Measurements from ENCODE around the gene HEPHL1. TPM values are rescaled to one million over a fixed set of nuclear protein-coding genes. Genes with fewer than 3 reads are reported as not detected.
A peak's percentile ranks its signal among the peaks of the same experiment; 100 is the strongest.
"Not testable (repeated sequence)": the region's sequence is repeated elsewhere in the genome, so short reads cannot be mapped to it uniquely, and the experiment has no call there.

HEPHL1 gene
- total RNA-seq, 1 donor from 2014 or later, result not detected

DNA sequence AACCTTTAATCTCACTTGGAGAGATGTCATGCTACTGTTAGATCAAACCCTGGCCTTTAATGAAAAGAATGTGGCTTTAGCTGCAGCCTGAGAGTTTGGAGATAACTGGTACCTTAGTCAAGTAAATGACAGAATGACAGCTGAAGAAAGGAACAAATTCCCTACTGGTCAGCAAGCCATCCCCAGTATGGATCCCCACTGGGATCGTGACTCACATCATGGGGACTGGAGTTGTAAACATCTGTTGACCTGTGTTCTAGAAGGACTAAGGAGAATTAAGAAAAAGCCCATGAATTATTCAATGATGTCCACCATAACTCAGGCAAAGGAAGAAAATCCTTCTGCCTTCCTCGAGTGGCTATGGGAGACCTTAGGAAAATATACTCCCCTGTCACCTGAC, 99.4 kb downstream of the HEPHL1 start:
- not testable (repeated sequence) for H3K9me3 Mint-ChIP-seq (ENCODE audit: unreplicated experiment); H2AFZ ChIP-seq (ENCODE audit: low read depth, low read length); H3K36me3 Mint-ChIP-seq (ENCODE audit: low read depth, unreplicated experiment); H3K79me2 ChIP-seq (ENCODE audit: insufficient read depth, low read length); H3K9me3 ChIP-seq (ENCODE audit: insufficient read depth, low read depth, low read length); H3K27ac Mint-ChIP-seq (ENCODE audit: unreplicated experiment); H3K4me3 ChIP-seq (ENCODE audit: insufficient read depth, low read depth, low read length); H4K20me1 ChIP-seq (ENCODE audit: insufficient read depth, low read length); FAIRE-seq; H3K27me3 Mint-ChIP-seq (ENCODE audit: low read depth, unreplicated experiment); H3K9ac ChIP-seq (ENCODE audit: low read length); DNase-seq (ENCODE audit: low read depth); H3K36me3 ChIP-seq (ENCODE audit: insufficient read depth, low read length); H3K27me3 ChIP-seq (ENCODE audit: insufficient read depth, low read length)
- H3K4me1 Mint-ChIP-seq (ENCODE audit: low read depth, unreplicated experiment), result peaks cover 10% of the 10 kb centered on the region
- Histone ChIP-seq H3K4me2 (ENCODE audit: low read length) (peak overlapping the region; percentile 61), H3K27ac (ENCODE audit: low read depth, low read length) (peak overlapping the region; percentile 44), H3K4me1 (ENCODE audit: insufficient read depth, low read length) (peaks cover 26% of the 10 kb centered on the region)
- H3K4me3 Mint-ChIP-seq (ENCODE audit: unreplicated experiment), result peak overlapping the region; percentile 14

DNA sequence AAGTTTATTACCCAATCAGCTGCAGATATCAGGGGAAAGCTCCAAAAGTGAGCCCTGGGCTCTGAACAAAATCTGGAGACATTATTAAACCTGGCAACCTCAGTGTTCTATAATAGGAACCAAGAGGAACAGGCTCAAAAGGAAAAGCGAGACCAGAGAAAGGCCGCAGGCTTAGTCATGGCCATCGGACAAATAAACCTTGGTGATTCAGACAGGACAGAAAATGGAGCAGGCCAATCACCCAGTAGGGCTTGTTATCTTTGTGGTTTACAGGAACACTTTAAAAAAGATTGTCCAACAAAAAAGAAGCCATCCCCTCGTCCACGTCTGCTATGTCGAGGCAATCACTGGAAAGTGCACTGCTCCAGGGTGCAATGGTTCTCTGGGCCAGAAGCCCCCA, 99.8 kb downstream of the HEPHL1 start:
- Mint-ChIP-seq H3K27ac (ENCODE audit: unreplicated experiment) (no peak overlapping the region), H3K9me3 (ENCODE audit: unreplicated experiment) (peaks cover 10% of the 10 kb centered on the region), H3K36me3 (ENCODE audit: low read depth, unreplicated experiment) (no peaks in the 10 kb centered on the region), H3K4me3 (ENCODE audit: unreplicated experiment) (no peak overlapping the region), H3K27me3 (ENCODE audit: low read depth, unreplicated experiment) (no peaks in the 10 kb centered on the region), H3K4me1 (ENCODE audit: low read depth, unreplicated experiment) (peaks cover 10% of the 10 kb centered on the region)
- Histone ChIP-seq H3K4me3 (ENCODE audit: insufficient read depth, low read depth, low read length) (no peak overlapping the region), H3K4me1 (ENCODE audit: insufficient read depth, low read length) (peaks cover 26% of the 10 kb centered on the region), H3K79me2 (ENCODE audit: insufficient read depth, low read length) (no peaks in the 10 kb centered on the region), H3K27ac (ENCODE audit: low read depth, low read length) (peak overlapping the region; percentile 44), H3K36me3 (ENCODE audit: insufficient read depth, low read length) (no peaks in the 10 kb centered on the region), H3K27me3 (ENCODE audit: insufficient read depth, low read length) (no peaks in the 10 kb centered on the region), H3K9ac (ENCODE audit: low read length) (no peak overlapping the region), H2AFZ (ENCODE audit: low read depth, low read length) (peak overlapping the region; percentile 5), H3K9me3 (ENCODE audit: insufficient read depth, low read depth, low read length) (no peaks in the 10 kb centered on the region), H4K20me1 (ENCODE audit: insufficient read depth, low read length) (no peaks in the 10 kb centered on the region), H3K4me2 (ENCODE audit: low read length) (peak overlapping the region; percentile 61)
- DNase-seq (ENCODE audit: low read depth) (peak; percentile 87), FAIRE-seq (no peak)
- no peak for TF ChIP-seq EZH2 (IDR thresholded peaks at IDR 0.05; ENCODE audit: insufficient read depth, low read length)
- TF ChIP-seq, protein P1, sequence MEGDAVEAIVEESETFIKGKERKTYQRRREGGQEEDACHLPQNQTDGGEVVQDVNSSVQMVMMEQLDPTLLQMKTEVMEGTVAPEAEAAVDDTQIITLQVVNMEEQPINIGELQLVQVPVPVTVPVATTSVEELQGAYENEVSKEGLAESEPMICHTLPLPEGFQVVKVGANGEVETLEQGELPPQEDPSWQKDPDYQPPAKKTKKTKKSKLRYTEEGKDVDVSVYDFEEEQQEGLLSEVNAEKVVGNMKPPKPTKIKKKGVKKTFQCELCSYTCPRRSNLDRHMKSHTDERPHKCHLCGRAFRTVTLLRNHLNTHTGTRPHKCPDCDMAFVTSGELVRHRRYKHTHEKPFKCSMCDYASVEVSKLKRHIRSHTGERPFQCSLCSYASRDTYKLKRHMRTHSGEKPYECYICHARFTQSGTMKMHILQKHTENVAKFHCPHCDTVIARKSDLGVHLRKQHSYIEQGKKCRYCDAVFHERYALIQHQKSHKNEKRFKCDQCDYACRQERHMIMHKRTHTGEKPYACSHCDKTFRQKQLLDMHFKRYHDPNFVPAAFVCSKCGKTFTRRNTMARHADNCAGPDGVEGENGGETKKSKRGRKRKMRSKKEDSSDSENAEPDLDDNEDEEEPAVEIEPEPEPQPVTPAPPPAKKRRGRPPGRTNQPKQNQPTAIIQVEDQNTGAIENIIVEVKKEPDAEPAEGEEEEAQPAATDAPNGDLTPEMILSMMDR (IDR thresholded peaks at IDR 0.05; ENCODE audit: insufficient read depth, low read depth, low read length), result no peak

DNA sequence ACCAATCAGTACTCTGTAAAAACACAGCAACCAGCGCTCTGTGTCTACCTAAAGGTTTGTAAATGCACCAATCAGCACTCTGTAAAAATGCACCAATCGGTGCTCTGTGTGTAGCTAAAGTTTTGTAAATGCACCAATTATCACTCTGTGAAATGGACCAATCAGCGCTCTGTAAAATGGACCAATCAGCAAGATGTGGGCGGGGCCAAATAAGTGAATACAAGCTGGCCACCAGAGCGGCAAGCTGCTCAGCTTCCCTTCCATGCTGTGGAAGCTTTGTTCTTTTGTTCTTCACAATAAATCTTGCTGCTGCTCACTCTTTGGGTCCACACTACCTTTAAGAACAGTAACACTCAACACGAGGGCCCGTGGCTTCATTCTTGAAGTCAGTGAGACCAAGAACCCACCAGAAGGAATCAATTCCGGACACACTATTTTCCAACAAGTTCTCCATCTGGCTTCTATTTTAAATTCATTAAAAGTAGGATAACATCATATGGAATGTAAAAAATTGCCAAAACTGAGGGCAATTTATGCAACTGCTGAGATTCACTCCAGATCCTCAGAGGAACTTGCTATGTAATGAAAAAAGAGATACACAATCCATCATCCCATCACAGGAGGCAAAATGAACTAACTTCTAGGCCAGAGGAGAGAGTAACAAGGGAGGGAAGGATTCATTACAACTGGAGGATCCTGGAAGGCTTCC, 104.4 kb downstream of the HEPHL1 start:
- Mint-ChIP-seq H3K27ac (ENCODE audit: unreplicated experiment) (no peak overlapping the region), H3K27me3 (ENCODE audit: low read depth, unreplicated experiment) (no peaks in the 10 kb centered on the region), H3K4me1 (ENCODE audit: low read depth, unreplicated experiment) (peaks cover 12% of the 10 kb centered on the region), H3K4me3 (ENCODE audit: unreplicated experiment) (no peak overlapping the region), H3K36me3 (ENCODE audit: low read depth, unreplicated experiment) (no peaks in the 10 kb centered on the region), H3K9me3 (ENCODE audit: unreplicated experiment) (peaks cover 4% of the 10 kb centered on the region)
- Histone ChIP-seq H4K20me1 (ENCODE audit: insufficient read depth, low read length) (peaks cover 10% of the 10 kb centered on the region), H3K27me3 (ENCODE audit: insufficient read depth, low read length) (no peaks in the 10 kb centered on the region), H3K4me3 (ENCODE audit: insufficient read depth, low read depth, low read length) (no peak overlapping the region), H3K4me1 (ENCODE audit: insufficient read depth, low read length) (peaks cover 29% of the 10 kb centered on the region), H3K9me3 (ENCODE audit: insufficient read depth, low read depth, low read length) (no peaks in the 10 kb centered on the region), H3K27ac (ENCODE audit: low read depth, low read length) (no peak overlapping the region), H3K4me2 (ENCODE audit: low read length) (no peak overlapping the region), H3K79me2 (ENCODE audit: insufficient read depth, low read length) (peaks cover 33% of the 10 kb centered on the region), H3K9ac (ENCODE audit: low read length) (no peak overlapping the region), H2AFZ (ENCODE audit: low read depth, low read length) (no peak overlapping the region), H3K36me3 (ENCODE audit: insufficient read depth, low read length) (no peaks in the 10 kb centered on the region)
- FAIRE-seq (no peak), DNase-seq (ENCODE audit: low read depth) (no peak)
- TF ChIP-seq, protein P1 (IDR thresholded peaks at IDR 0.05; ENCODE audit: insufficient read depth, low read depth, low read length), result no peak
- no peak for TF ChIP-seq EZH2 (IDR thresholded peaks at IDR 0.05; ENCODE audit: insufficient read depth, low read length)
